Caco-2 (cell line): ENCODE results near the gene PAQR4. TPM values are rescaled to one million over a fixed set of nuclear protein-coding genes. Genes with fewer than 3 reads are reported as not detected.

Experiments used
- BruUV-seq: library from RNA; stranded (reverse); fragments of 400-500 nt; replicated peaks from 2 replicates; lab custom pipeline; 2021; lab: Mats Ljungman, UMichigan
- CTCF ChIA-PET: fragments of 300-600 bp; sonication (Branson Sonifier 250); formaldehyde crosslinking; loops from one replicate; lab custom pipeline; 2022; ENCODE audit warnings: antibody characterized with exemption; lab: Charles Lee
- POLR2A ChIA-PET: fragments of 300-600 bp; sonication (Branson Sonifier 250); formaldehyde crosslinking; loops from one replicate; lab custom pipeline; 2022; ENCODE audit warnings: antibody characterized with exemption; lab: Charles Lee
- DNase-seq, 2 experiments: peaks; one replicate each; pipeline versions ENCODE4 v3.0.0 to v3.0.0-alpha.2; 2020 to 2022
- H3K27me3 ChIP-seq: replicated peaks from 2 replicates; pipeline ENCODE4 v1.6.0; 2011; ENCODE audit warnings: low read length; ENCODE audit not compliant: control insufficient read depth, insufficient read depth
- H3K36me3 ChIP-seq: 2 replicates; pipeline ENCODE4 v1.5.1; 2011; ENCODE audit warnings: low read length; ENCODE audit not compliant: control insufficient read depth, insufficient read depth
- H3K4me1 ChIP-seq: fragments of 250-450 bp; sonication (Bioruptor Pico); 2 replicates; pipeline ENCODE4 v1.5.1; 2020; ENCODE audit warnings: mild to moderate bottlenecking
- H3K4me3 ChIP-seq: 2 replicates; pipeline ENCODE4 v1.5.1; 2011; ENCODE audit warnings: low read depth, mild to moderate bottlenecking, control low read depth, low read length
- H3K9me3 ChIP-seq: fragments of 250-450 bp; sonication (Bioruptor Pico); 2 replicates; pipeline ENCODE4 v1.5.1; 2020; ENCODE audit warnings: mild to moderate bottlenecking, moderate library complexity
- H3K27ac Mint-ChIP-seq: one replicate; pipeline ENCODE4 v1.8.0; 2022; ENCODE audit warnings: mixed read lengths; ENCODE audit not compliant: unreplicated experiment
- H3K27me3 Mint-ChIP-seq: one replicate; pipeline ENCODE4 v1.8.0; 2022; ENCODE audit warnings: mixed read lengths; ENCODE audit not compliant: insufficient read depth, unreplicated experiment
- H3K36me3 Mint-ChIP-seq: one replicate; pipeline ENCODE4 v1.8.0; 2022; ENCODE audit warnings: mild to moderate bottlenecking, mixed read lengths; ENCODE audit not compliant: insufficient read depth, unreplicated experiment
- H3K4me1 Mint-ChIP-seq: one replicate; pipeline ENCODE4 v1.8.0; 2022; ENCODE audit warnings: low read depth, mixed read lengths; ENCODE audit not compliant: unreplicated experiment
- H3K4me3 Mint-ChIP-seq: one replicate; pipeline ENCODE4 v1.8.0; 2022; ENCODE audit warnings: mild to moderate bottlenecking, moderate library complexity, mixed read lengths; ENCODE audit not compliant: unreplicated experiment
- H3K9me3 Mint-ChIP-seq: one replicate; pipeline ENCODE4 v1.8.0; 2022; ENCODE audit warnings: mixed read lengths; ENCODE audit not compliant: unreplicated experiment
- CTCF ChIP-seq, 2 experiments: fragments of 200-600 bp in 1 of 2; IDR thresholded peaks; 1 replicate in 1 of 2; 2 replicates in 1 of 2; pipeline versions ENCODE4 v1.5.1 to v1.8.0; 2011 to 2022; ENCODE audit warnings: antibody characterized with exemption in 1 of 2, control low read depth in 1 of 2, inconsistent platforms in 1 of 2, low read depth in 1 of 2, low read length in 1 of 2, mild to moderate bottlenecking in 1 of 2, moderate library complexity in 1 of 2; ENCODE audit not compliant: insufficient read depth in 1 of 2, severe bottlenecking in 1 of 2, unreplicated experiment in 1 of 2
- intact Hi-C: fragments of 100-400 bp; cut with micrococcal nuclease; formaldehyde crosslinking; loops from one replicate; pipeline ENCODE4 v1.10.0; 2022; ENCODE audit not compliant: unreplicated experiment
- total RNA-seq: library from RNA; stranded (reverse); gene quantifications from 2 replicates; pipeline ENCODE4 v1.2.3, GENCODE V29; 2022

The PAQR4 gene
- total RNA-seq, 1 experiment from 2014 or later, result 12.0 TPM

DNA sequence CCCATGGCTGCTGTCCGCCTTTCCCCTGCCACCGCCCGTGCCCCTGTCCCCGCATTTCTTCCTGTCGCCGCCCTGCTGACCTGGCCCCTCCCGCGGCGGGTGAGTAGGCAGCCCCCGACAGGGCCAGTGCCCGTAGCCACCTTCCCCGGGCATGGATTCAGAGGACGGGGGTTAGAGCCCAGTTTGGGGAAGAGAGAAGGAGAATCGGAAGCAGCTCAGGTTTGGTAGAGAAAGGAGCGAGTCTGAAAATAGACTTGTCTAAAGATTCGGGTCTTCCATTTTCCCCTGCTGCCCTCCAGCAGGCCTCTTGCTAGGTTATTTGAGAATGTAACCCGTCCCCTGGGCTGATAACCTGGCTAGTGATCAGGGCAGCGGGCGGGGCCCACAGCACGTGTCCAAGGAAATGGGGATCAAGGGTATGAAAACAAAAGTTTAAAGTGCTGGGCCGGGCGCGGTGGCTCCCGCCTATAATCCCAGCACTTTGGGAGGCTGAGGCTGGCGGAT is 35.7 kb downstream of the PAQR4 start:
- Mint-ChIP-seq H3K4me1 (peaks cover 18% of the 10 kb centered on the region), H3K9me3 (no peaks in the 10 kb centered on the region), H3K36me3 (peaks cover 35% of the 10 kb centered on the region), H3K27me3 (no peaks in the 10 kb centered on the region), H3K4me3 (peak overlapping the region; percentile 89), H3K27ac (peak overlapping the region; percentile 90)
- Histone ChIP-seq H3K36me3 (peaks cover 1% of the 10 kb centered on the region; the same call in 1 of the 2 replicates), H3K27me3 (no peaks in the 10 kb centered on the region), H3K4me1 (peaks cover 46% of the 10 kb centered on the region), H3K4me3 (peak overlapping the region; percentile 52), H3K9me3 (no peaks in the 10 kb centered on the region)
- DNase-seq, result peak; percentile 76 to 84
- TSS peak; percentile 22 for BruUV-seq
- POLR2A ChIA-PET, result interaction anchor here (0.6 to 6.5 kb wide), 2 partner anchors 17 to 101 kb away, joined by 3 to 83 read pairs; partner anchors contain the start of genes HCFC1R1, THOC6 and TNFRSF12A
- no peak for TF ChIP-seq CTCF (IDR thresholded peaks at IDR 0.05; ENCODE audit: insufficient read depth in 1 of 2, low read depth in 1 of 2, low read length in 1 of 2, severe bottlenecking in 1 of 2, unreplicated experiment in 1 of 2)
- CTCF ChIA-PET, result interaction anchor here (1.5 to 6.6 kb wide), 3 partner anchors 17 to 27 kb away, joined by 21 to 113 read pairs (median 89); partner anchors contain the start of genes HCFC1R1, THOC6 and TNFRSF12A
- intact Hi-C loops, result loop anchor here (1.0 kb wide), 1 partner anchor 16 kb away; no protein-coding TSS in a partner anchor

GRCh38 chr16:3007059-3007956 is 38.2 kb downstream of the PAQR4 start:
- no peaks in the 10 kb centered on the region for H3K27me3 Mint-ChIP-seq

More at GRCh38 chr16:3007059-3007956, 38.2 kb downstream of the PAQR4 start:
- H3K4me3 ChIP-seq, result no peak overlapping the region
- intact Hi-C loops, result no loop called here
- peak in 1 of 2 experiments; percentile 77 for DNase-seq
- BruUV-seq, result no TSS peak
- H3K27me3 ChIP-seq, result no peaks in the 10 kb centered on the region
- H3K27ac Mint-ChIP-seq, result peak overlapping the region; percentile 94
- H3K4me1 Mint-ChIP-seq, result peaks cover 18% of the 10 kb centered on the region
- no peaks in the 10 kb centered on the region for H3K36me3 ChIP-seq
- H3K4me1 ChIP-seq, result peaks cover 63% of the 10 kb centered on the region
- no peaks in the 10 kb centered on the region for H3K9me3 Mint-ChIP-seq
- H3K9me3 ChIP-seq, result no peaks in the 10 kb centered on the region
- H3K4me3 Mint-ChIP-seq, result peak overlapping the region; percentile 70
- ChIA-PET CTCF (interaction anchor here (0.6 to 6.6 kb wide), 5 partner anchors 14 to 151 kb away, joined by 3 to 113 read pairs (median 4); partner anchors contain the start of genes HCFC1R1, THOC6 and TNFRSF12A), POLR2A (interaction anchor here (0.5 to 6.5 kb wide), 3 partner anchors 14 to 127 kb away, joined by 4 to 83 read pairs (median 5); partner anchors contain the start of genes HCFC1R1, THOC6, TNFRSF12A and ZNF213)
- H3K36me3 Mint-ChIP-seq, result peaks cover 32% of the 10 kb centered on the region
- no peak for TF ChIP-seq CTCF (IDR thresholded peaks at IDR 0.05; ENCODE audit: insufficient read depth in 1 of 2, low read depth in 1 of 2, low read length in 1 of 2, severe bottlenecking in 1 of 2, unreplicated experiment in 1 of 2)
